Activated CD8-positive, alpha-beta memory T cell treated with anti-CD3 and anti-CD28 coated beads for 24 hours (primary cell): Measurements from ENCODE around the gene ACE.

Source experiments
- DNase-seq: peaks from one replicate; pipeline ENCODE4 v3.0.0-alpha.2; 2020

The ACE gene

DNA sequence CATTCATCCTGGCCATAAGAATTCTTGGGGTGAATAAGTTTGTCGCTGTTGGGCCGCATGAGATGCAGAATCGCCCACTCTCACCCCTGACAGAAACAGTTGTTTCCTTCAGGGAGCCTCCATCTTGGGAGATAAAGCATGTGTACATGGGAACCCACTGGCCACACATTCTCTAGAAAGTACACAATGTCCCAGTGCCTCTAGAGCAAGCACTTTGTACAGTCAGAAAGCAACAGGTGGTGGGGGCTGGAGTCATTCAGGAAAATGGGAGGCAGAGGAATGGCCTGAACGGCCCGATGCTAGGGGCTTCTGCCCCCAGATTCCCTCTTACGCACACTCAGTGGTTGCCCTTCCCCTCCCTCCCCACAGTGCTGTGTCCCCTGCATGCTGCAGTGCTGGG, 16.1 kb downstream of the ACE start:
- DNase-seq: no peak

GRCh38 chr17:63493411-63493810, 16.6 kb downstream of the ACE start:
- DNase-seq: no peak

GRCh38 chr17:63494300-63494928, 17.6 kb downstream of the ACE start:
- DNase-seq: no peak

DNA sequence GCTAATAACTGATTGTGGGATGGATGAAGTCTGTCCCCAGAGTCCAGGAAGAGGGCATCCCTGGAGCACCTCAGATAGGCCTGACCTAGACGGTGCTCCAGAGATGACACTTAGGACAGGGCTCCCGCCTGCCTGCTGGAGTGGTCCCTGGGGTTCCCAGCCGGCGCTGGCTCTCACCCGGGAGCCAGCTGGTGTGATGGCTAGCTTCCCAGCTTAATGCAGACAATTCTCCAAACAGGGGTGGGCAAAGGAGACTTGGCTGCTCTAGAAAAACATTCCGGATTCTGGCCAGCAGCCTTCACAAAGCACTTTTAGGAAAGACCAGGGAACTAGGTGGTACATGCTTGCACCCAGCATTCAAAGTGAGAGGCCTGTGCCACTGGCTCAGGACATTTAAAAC, 18.6 kb downstream of the ACE start:
- no peak for DNase-seq

DNA sequence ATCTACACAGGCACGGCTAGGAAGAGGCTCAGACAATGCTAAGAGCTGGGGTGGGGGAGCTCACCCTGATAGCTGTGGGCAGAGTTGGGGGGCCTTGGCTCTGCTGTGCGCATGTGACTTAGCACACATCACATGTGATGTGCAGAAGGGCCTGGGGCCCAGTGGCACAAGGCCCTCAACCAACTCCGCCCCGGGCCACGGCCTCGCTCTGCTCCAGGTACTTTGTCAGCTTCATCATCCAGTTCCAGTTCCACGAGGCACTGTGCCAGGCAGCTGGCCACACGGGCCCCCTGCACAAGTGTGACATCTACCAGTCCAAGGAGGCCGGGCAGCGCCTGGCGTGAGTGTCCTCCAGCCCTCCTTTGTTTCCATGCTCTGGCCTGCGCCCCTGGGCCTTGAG, 19.3 kb downstream of the ACE start:
- no peak for DNase-seq

GRCh38 chr17:63496663-63497400, 20.0 kb downstream of the ACE start:
- DNase-seq: no peak

DNA sequence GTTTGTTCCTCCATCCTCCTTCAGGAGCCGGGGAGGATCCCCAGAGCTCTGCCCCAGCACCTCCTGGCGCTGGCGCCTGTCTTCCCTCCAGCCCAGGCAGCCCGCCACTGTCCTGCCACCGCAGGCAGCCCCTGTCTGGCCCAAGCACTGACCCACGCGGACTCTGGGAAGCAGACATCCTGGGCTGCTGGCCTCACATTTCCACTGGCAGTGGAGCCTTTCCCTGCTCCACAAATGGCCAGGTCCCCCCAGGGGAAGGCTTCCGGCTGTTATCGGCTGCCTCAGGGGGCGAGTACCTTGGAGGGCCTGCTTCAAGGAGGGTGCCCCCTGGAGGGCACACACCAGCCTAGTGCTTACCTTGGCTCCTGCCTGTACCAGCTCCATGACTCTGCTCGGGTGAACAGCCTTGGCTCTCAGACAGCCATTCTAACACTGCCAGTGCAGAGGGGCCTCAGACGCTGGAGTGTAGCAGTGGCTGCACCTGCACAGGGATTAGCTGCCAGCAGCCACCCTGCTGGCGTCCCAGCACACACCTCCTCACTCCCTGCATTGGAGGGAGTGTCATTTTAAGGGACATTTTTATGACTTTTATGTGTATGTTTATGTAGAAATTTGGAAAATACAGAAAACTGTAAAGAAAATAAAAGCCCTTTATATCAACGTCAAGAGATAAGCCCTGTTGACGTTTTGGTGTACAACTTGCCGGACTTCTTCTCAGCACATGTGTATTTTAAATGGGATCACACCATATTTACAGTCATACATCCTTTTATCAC, 21.0 kb downstream of the ACE start:
- no peak for DNase-seq

GRCh38 chr17:63498626-63499195, 21.9 kb downstream of the ACE start:
- DNase-seq: no peak

DNA sequence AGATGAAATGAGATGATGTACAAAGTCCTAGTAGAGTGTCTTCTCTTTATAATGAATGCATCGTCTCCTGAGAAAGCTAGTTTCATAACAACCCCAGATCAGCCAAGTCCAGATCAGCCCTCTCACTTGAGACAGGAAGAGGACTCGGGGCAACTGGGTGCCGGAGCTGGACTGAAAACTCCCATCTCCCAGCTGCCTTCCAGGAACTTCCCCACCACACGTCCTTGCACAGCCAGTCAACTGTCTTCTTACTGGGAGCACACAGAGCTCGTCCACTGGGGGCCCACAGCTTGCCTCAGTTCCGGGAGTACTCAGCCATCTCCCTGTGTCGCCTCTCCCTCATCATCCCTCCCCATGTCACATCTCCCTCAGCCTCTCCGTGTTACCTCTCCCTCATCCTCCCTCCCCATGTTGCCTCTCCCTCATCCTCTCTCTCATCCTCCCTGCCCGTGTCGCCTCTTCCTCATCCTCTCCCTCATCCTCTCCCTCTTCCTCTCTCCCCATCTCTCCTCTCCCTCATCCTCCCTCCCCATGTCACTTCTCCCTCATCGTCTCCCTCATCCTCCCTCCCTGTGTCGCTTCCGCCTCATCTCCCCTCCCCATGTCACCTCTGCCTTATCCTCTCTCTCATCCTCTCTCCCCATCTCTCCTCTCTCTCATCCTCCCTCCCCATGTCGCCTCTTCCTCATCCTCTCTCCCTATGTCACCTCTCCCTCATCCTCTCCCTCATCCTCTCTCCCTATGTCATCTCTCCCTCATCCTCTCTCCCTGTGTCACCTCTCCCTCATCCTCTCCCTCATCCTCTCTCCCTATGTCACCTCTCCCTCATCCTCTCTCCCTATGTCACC, 23.9 kb downstream of the ACE start:
- DNase-seq: no peak

GRCh38 chr17:63503341-63503705, 26.5 kb downstream of the ACE start:
- no peak for DNase-seq

DNA sequence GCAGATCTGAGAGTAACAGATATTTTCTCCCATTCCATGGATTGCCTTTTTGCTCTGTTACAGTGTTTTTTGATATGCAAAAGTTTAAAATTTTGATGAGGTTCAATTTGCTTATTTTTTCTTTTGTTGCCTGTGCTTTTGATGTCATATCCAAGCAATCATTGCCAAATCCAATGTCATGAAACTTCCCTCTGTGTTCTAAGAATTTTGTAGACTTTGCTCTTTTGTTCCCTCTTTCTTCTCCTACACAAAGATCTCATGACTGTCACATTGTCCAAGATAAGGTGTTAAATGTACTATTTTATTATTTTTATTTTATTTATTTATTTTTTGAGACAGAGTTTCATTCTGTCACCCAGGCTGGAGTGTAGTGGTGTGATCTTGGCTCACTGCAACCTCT, 27.4 kb downstream of the ACE start:
- no peak for DNase-seq

GRCh38 chr17:63505341-63505740, 28.5 kb downstream of the ACE start:
- DNase-seq: no peak

DNA sequence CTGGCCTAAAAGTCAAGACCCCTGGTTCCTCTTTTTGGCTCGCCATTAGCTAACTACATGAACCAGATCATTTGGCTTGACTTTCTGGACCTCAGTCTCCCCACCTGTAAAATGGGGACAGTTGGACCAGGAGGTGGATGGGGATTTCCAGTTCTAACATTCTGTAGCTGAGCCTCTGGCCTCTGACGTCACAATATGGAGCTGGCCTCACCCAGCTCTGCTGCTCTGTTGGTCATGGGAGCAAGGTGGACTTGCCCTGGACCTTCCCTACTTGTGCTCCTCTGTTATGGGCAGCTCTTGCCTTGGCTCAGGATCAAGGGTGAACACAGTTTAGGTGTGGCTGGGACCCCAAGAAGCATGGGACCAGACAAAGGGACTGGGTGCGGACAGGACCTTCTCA, 29.8 kb downstream of the ACE start:
- no peak for DNase-seq

GRCh38 chr17:63511331-63511730, 34.5 kb downstream of the ACE start:
- no peak for DNase-seq

GRCh38 chr17:63512388-63512787, 35.5 kb downstream of the ACE start:
- no peak for DNase-seq

DNA sequence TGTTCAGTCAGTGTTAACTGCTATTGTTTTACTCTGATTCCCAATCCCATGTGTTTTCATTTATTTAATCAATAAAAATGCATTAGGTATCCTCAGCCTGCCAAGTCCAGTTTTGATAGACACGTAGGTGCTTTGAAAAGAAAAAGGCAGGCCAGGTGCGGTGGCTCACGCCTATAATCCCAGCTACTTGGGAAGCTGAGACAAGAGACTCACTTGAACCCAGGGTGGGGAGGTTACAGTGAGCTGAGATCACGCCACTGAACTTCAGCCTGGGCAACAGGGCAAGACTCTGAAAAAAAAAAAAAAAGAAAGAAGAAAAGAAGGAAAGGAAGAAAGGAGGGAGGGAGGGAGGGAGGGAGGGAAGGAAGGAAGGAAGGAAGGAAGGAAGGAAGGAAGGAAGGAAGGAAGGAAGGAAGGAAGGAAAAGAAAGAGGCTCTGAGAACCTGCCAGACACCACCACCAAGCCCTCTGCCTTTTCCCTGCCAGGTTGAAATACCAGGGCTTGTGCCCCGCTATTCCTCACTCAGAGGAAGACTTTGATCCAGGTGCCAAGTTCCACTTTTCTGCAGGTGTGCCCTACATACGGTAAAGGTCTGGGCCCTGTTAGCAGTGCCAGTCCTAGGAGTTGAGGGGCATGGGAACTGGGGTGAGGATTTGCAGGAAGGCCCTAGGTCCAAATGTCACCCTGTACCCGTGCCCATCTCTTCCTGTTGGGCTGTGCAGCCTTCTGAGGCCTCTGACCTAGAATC, 36.2 kb downstream of the ACE start:
- no peak for DNase-seq

DNA sequence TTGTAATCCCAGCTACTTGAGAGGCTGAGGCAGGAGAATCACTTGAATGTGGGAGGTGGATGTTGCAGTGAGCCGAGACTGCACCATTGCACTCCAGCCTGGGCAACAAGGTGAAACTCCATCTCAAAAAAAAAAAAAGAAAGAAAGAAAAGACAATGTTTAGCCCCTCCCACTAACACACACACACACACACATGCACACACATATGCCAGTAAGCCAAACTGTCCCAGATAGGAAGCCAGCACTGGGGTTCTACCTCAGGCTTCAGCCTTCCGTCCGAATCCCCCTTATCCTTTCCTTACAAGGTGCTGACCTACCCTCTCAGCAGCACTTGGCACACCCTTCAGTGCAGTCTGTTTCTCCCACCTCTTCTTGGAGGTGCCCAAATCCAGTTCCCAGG, 37.6 kb downstream of the ACE start:
- DNase-seq: no peak

DNA sequence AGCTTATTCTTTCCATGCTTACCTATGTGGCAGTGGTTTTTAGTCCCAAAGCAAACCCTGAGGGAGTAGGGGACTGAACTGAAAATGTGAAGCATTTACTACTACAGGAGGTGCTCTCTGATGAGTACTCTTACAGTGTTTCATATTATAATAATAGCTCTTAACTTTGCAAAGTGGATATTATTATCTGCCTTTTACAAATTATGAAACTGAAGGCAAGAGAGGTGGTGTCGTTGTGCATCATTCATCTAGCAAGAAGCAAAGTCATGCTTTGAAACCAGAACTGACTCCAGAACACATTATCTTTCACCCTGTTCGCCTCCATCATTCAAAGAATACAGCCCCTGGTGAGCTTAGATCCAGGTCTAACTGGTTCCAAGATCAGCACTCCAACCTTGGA, 38.1 kb downstream of the ACE start:
- DNase-seq: no peak

DNA sequence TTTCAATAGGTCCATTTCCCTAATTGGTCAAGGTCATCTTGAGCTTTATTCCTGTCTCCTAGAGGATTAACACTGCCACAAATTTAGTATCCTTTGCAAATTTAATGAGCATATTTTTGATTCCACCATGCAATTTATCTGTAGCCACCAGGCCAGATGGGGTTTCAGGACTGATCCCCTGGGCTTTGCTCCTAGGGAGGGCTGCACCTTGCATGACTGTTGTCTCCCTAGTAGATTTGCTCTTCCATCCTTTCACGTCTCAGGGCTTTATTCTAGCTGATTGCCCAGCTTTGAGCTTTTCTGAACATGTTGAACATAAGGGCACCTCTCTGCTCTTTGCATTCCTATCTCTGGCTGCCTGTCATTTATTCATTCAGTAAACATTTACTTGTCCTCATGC, 38.6 kb downstream of the ACE start:
- DNase-seq: no peak

DNA sequence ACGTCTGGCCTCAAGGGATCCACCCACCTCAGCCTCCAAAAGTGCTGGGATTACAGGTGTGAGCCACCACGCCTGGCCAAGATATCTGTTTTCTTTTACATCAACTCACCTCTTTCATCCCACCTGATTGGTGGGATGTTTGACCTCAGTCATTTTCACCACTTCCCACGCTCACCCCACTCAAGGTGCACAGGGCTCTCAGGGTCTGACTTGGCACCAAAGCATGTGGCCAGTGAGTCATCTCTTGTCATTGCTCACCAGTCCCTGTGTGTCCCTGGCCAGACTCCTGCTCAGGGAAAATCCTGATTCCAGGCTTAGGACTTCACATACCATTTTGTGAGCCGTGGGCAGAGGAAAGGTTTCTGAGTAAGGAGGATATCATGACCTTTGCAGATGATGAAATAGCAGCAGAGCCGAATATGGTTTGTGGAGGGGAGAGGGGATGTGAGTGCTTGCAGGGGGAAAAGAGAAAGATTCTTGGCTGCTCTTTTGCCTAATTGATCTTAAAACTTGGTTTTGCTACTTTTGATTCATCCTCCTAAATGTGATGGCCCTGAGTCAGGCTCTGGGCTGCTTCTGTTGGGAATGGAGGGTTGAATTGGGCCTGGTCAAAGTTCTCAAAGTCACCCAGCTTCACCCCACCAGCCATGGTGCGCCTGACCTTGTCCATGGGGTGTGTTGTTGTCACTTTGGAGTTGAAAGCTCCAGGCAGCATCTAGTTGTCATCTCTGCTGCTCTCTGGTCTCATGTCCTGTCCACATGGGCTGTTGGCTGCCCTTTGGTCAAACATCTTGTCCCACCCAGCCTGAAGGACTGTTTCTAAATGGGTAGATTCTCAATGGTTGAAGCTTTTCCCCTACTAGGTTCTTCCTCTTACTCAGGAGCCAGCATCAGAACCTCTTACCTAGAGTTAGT, 40.3 kb downstream of the ACE start:
- DNase-seq: peak; percentile 56
